GM21360 (cell line): ENCODE data around the gene RENBP.
"Not testable (repeated sequence)": the region's sequence is repeated elsewhere in the genome, so short reads cannot be mapped to it uniquely, and the experiment has no call there.

Experiments used
- ATAC-seq: cut with Tn5 transposase; IDR thresholded peaks from one replicate; pipeline ENCODE4 v1.9.1; 2021; ENCODE audit warnings: mild to moderate bottlenecking, moderate library complexity; ENCODE audit not compliant: unreplicated experiment

The RENBP gene

DNA sequence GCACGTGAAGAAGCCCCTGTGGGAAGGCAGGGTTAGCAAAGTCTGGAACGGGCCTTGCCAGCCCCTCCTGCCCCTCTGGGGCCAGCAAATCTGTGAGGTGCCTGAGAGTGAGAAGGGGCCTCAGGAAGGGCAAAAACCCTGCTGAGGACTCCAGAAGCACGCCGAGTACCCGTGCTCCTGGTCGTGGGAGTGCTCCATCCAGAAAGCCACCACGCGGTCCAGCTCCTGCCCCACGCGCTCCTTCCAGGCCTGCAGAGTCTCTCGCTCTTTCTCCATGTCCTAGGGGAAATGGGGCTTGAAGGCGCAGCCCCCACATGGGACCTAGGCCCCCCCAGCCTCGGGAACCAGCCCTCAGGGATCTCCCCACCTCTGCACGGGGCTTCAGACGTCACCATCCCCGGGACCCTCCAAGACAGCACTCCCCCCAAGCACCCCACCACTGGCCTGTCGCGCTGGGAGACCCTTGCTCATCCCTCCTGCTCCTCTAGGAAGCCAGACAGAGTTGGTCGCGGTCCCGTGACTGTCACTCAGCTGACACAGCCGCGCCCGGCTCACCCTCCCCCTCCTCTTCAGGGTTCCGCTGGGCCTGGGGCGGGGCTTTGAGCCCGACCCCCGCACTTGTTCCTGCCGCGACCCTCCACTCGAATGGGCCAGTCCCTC is at the start of gene RENBP:
Gene RENBP (minus strand): TSS at position 504 of the 660 bp plus-strand sequence. CDS start 33 bp downstream, at position 471.
- ATAC-seq = no peak

DNA sequence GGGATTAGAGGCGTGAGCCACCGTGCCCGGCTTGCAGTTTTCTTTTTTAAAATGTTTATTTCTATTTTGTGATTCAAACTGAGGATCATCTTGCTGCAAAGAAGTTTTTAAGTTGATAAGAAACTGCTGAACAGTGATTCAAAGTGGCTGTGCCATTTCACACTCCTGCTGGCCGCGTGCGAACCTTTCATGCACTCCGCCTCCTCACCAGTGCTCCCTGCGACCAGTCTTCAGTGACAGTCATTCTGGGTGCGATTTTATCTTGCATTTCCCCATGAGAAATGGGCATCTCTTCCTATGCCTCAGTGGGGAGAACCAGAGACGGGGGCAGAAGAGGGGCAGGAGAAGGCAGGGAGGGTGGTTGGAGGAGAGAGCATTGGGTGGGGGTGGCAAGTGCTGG is 49.5 kb upstream of the RENBP start:
- no peak for ATAC-seq

DNA sequence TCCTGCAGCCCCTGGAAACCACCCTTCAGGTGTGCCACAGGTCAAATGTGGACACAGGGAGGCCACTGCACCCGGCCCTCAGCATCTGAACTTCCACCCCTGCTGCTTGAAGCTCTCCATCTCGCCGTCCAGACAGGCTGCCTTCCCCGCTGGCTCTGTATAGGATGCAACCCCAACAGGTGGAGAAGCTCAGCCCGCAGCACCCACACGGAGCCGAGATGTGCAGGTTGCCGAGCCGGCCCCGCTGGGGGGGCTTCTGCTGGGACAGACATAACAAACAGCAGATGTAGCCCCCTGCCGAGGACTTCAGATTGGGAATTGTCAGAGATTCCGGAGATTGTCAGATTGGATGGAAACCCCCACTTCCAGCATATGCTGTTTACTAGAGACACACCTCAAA is 48.6 kb upstream of the RENBP start:
- ATAC-seq = no peak

DNA sequence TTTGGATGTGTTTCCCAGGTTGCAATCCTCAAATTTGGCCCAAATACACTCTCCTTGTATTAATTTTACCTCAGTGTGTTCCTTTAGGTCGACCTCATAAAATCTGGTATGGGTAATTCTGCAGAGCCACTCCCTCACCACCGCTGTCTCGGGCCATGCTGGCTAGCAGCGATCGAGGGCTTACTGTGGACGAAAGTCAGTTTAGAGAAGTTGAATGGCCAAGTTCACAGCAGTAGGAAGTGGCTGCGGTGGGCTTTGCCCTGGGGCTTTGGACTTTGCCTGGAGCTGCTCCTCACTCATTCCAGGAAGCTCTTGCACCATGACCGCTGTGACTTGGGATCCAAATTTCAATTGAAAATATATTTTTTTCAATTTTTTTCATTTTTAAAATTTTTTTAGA is 47.7 kb upstream of the RENBP start:
- no peak for ATAC-seq

DNA sequence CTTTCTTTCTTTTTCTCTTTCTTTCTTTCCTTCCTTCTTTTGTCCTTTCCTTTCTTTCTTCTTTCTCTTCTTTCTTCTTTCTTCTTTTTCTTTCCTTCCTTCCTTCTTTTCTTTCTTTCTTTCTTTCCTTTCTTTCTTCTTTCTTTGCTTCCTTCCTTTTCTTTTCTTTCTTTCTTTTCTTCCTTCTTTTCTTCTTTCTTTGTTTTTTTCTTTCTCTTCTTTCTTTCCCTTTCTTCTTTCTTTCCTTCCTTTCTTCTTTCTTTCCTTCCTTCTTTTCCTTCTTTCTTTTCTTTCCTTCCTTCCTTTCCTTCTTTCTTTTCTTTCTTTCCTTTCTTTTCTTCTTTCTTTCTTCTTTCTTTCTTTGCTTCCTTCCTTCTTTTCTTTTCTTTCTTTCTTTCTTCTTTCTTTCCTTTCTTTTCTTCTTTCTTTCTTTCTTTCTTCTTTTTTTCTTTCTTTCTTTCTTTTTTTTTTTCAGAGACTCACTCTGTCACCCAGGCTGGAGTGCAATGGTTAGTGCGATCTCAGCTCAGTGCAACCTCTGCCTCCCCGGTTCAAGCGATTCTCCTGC is 46.7 kb upstream of the RENBP start:
- no peak for ATAC-seq

DNA sequence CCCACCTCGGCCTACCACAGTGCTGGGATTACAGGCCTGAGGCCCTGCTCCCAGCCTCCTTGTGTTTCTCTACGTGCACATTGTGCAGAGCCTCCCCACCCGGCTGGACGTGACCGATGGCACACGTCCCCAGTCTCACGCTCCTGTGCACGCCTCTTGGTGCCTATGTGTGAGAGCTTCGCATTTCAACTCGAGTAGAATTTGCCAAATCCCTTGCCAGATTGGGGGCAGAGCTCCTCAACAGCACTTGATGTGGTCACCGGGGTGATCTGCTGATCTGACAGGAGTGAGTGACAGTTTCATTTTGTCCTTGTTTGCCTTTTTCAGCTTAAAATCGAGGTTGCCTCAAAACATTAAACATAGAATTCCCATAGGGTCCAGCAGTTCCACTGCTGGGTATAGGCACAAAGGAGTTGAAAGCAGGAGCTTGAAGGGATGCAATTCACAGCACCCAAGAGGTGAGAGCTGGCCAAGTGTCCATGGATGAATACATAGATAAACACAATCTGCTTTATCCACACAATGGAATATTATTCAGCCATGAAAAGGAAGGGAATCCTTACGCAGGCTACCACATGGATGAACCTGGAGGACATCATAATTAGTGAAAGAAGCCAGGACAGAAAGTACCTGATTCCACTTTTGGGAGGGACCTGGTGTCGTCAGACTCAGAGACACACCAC is 45.7 kb upstream of the RENBP start:
- ATAC-seq = no peak

DNA sequence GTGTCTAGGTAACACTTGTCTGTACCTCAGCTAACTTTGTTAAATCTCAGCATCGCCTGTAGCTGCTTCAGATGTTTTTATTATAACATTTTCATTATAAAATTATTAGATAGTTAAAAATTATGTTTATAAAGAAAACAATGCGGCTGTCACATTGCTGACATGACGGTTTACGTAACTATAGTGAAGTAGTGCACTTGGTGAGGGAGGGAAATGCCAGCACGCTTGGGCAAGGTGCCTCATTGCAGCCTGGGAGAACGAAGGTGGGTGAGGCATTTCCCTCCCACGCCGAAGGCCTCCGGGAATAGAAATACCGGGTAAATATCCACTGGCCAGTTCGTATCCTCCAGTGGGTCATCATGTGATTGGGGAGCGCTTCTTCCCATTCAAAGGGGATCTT is 44.0 kb upstream of the RENBP start:
- ATAC-seq = no peak

DNA sequence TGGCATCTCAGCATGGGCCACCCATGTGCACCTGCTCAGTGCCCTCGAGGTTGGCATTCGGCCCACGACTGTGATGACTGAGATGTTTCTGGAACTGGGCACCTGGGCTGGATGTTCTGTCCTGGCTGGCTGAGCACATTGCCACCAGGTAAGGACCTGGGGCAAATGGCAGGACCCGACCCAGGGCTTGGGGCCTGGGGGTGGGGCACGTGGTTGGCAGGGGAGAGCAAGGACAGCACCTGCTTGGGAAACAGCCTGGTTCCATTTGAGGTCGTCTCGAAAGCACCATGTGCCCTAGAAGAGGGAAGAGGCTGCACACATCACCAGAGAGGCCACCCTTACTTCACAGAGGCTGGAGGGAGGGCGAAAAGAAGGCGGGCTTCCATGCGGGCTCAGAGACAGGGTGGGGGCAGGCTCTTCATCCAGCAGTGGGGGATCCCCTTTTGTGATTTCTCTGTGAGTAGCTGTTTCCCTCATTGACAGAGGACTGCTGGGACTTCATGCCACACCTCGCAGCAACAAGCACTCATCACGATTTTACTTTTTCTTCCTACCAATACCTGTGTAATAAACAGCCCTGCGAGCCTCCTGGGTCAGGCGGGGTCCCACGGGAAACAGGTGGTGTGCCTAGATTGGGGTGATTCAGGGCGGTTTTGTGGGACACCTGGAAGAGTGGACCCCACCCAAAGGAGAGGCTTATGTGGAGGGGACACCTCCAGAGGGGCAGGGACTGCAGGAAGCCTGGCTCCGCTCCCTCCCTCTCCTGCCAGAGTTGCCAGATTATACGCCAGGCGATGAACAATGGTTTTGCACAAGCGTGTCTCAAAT is 40.1 kb upstream of the RENBP start:
- no peak for ATAC-seq

DNA sequence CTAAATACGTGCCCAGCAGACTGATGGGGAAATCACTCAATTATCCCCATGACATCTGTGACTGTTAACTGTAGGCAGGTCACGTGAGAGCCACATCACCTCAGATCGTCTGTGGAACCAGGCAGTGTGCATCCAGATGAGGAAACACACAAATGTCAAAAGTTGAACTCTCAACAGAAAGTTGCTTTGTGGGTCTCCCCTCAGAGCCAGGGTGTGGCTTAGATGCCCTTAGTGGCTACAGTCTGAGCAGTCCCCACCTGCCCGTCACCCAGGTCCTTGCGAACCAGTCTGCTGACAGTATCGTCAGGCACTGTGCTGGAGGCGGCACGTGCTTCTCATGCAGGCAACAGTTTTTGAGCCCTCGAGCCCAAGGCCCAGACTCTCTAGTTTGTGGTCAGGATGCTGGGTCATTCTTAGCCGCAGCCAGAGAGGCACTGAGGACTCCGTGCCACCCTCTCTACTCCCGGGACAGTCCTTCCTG is 38.9 kb upstream of the RENBP start:
- no peak for ATAC-seq

DNA sequence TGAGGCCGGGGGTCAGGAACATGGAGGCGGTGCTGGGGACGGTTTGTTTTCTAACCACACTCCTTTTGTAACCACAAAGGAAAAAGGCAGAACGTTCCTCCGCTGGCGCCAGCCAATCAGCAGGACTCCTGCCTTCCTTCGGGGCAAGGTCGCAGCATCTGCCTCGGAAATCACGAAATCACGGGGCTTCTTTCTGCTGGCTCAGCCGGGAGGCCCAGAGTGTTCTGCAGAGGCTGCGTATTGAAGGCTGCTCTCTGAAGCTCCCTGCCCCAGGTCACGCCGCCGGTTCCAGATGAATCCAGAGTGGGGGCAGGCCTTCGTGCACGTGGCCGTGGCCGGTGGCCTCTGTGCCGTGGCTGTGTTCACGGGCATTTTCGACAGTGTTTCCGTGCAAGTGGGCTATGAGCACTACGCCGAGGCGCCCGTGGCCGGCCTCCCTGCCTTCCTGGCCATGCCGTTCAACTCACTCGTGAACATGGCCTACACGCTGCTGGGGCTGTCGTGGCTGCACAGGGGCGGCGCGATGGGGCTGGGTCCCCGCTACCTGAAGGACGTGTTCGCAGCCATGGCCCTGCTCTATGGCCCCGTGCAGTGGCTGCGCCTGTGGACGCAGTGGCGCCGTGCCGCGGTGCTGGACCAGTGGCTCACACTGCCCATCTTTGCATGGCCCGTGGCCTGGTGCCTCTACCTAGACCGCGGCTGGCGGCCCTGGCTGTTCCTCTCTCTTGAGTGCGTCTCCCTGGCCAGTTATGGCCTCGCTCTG is 37.5 kb upstream of the RENBP start:
- no peak for ATAC-seq

DNA sequence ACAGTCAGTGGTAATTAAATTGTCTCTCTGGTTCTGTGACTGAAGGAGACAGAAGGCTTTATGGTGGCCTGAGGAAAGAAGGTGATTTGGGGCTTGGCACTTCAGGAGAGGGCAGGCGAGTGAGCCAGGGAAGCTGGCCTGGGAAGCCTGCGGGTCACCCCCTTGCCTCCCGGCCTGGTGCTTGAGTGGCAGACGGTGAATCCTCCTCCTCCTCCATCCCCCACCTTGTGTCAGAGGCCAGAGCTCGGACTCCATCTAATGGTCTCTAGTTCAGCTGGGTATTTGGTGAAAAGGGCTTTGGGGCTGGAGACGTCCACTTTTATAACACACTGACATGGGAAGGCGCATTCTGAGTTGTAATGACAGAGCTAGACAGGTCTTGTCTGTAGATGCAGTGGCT is 36.8 kb upstream of the RENBP start:
- no peak for ATAC-seq

DNA sequence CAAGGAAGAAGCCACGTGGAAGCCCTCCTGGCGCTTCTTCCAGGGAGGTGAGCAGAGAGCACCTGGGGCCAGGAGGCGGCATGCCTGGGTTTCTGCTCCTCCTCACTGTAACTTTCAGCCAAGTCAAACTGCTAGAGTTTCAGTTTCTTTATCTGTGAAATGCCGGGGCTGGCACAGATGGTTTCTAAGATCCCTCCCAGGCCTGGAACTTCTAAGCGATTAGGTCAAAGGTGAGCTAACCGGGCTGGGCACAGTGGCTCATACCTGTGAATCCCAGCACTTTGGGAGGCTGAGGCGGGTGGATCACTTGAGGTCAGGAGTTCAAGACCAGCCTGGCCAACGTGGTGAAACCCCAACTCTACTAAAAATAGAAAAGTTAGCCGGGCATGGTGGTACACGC is 36.0 kb upstream of the RENBP start:
- ATAC-seq = not testable (repeated sequence)

DNA sequence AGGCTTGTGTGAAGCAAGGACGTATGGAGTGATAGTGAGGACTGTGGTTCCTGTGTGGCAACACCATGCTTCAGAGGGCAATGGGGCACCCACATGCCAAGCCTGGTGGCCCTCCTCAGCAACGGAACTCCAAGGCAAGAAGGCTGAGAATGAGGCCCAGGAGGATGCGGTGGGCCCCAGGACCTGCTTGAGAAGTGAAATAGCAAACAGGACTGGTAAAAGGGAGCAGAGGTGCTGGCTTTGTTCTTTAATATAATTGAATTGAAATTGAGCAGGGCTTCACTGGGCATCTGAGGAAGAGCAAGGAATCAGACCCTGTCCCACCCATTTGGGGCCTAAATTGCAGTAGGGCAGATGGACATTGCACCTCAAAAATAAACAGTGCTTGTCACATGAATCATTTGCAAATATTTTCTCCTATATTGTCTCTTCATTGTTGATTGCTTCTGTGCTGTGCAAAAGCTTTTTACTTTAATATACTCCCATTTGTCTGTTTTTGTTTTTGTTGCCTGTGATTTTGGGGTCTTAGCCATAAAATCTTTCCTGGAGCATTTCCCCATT is 30.4 kb upstream of the RENBP start:
- no peak for ATAC-seq

DNA sequence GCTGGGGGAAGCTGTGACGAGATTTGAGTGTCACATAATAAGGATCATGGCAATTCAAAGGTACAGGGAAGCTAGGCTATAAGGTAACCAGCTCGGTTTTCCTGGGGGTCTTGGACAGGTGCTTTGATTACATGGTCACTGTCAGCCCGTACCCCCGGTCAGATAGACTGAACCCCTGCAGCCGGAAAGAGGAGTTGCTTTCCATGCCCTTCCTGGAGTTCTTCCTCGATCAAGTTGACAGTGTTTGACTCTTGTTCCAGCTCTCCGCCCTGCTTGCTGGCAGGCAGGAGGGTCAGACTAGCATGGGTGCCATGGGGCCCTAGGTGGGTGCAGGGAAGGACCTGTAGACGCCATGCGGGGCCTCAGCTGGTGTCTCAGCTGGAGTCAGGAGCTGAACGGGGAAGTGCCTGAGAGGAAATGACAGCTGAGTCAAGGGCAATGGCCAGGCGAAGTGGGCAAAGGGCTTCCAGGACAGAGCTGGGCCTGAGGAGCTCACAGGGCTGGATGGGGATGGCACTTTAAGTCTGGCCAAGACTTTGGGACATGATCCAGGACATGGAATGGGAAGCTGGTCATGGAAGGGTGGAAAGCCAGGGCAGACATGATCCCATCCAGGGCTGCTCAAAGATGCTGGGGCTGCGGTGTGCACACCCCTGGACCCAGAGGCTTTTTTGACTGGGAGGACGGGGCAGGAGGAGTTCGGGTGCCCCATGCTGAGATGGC is 29.7 kb upstream of the RENBP start:
- no peak for ATAC-seq

DNA sequence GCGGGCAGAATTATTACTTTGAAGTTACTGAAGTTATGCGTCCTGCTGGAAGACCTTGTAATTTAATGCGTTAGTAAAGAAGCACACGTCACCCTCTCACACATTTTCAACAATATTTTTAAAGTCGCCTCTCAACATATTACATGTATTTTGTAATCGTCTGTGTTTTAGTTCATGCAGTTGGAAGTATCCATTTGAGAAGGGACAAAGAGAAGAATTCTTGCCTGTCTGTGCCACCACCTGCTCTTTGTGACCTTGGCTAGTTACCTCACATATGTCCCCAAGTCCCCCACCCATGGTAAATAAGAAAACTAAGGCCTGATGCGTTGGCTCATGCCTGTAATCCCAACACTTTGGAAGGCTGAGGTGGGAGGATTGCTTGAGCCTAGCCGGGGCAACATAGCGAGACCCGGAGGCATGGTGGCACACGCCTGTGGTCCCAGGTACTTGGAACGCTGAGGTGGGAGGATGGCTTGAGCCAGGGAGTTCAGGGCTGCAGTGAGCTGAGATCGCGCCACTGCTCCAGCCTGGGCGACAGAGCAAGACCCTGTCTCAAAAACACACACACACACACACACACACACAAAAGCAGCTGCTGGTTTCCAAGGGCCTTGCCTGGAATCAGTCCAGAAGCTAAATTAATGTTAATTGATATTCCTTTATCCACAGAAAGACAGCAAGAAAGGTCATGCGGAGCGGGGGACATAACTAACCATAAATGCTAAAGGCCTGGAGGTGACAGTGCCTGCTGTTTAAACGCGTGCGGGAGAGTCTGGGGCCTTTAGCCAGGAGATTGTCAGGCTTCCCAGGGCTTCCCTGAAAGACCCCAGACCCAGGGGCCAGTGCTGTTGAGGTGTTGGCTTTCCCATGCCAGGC is 28.9 kb upstream of the RENBP start:
- ATAC-seq = no peak

DNA sequence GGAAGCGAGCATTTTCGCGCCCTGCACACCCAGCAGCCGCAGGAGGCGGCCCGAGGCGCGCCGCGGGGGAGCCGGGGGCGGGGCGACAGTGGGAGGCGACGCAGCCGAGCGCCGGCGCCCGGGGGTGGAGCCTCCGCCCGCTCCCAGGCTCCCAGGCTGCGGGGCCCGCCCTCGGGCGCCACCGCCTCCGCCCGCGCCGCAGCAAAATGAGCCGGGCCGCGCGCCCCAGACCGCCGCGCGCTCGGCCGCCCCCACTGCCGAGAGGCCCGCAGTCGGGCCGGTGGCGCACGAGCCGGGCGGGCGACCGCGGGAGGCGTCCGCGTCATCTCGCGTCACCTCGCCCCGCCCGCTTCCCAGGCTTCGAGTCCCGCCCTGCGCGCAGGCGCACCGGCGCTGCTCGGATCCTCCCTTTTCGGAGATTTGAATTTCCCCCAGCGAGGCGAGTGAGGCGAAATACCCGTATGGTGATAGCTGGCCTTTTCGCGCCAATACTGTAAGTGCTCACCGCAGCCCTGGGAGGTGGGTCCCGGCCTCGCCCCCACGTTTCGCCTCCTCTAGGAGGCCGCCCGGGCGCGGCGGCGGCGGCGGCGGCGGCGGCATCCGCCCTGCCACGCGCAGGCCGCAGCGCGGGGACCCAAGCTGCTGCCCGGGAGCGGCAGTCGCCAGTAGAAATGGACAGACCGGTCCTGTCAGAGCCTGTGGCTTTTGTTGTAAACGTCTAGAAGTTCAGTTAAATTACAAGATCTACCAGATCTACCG is 28.1 kb upstream of the RENBP start, which contains the start of gene TMEM187:
Gene TMEM187 (plus strand): TSS at position 387 of the 759 bp plus-strand sequence. CDS start 9,309 bp downstream, outside the sequence.
- peak; percentile 45 for ATAC-seq

DNA sequence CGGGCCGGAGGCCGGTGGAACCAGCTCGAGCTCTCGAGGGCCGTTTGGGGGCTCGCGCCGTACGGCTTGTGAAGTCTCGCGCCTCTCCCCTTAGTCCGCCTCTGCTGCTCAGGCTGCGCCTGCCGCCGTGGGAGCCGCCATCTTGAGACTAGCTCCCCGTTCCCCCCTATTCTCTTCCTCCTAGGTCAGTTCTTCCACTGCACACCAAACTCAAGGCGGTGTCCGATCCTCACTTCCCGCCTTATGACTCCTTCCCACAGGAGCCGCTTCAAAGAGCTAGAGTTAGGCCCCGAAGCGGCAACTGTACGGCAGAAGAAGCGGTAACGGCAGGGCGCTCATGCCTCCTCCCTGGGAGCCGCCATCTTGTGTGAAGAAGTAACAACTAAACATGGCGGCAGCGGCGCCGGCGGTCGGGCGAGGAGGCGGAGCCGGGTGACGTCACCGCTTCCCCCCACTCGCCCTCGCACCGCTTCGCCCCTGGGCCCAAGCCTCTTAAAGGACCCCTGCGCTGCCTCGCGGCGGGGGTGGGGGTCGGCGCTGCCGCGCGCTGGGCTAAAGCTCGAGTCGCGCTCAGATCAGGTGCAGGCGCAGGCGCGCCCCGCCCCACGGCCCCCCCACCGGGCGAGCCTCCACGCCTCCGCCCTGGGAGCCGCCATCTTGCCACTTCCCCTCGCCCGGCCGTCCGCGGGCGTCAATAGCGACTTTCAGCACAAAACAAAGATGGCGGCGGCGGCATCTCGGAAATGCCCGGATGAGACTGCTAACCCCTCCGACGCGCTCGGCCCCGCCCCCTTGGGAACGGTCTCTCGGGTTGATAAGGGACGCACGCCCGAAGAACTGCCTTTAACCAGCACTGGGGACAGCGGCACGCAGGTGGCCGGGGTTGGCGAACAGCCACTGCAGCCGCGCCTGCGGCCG is 27.3 kb upstream of the RENBP start, which contains the start of gene HCFC1:
Gene HCFC1 (minus strand): TSS at position 369 of the 918 bp plus-strand sequence. CDS start 978 bp downstream, outside the sequence.
- peak; percentile 30 for ATAC-seq
